ENCODE results near the gene THADA.
"Not testable (repeated sequence)": the region's sequence is repeated elsewhere in the genome, so short reads cannot be mapped to it uniquely, and the experiment has no call there.

THADA gene

DNA sequence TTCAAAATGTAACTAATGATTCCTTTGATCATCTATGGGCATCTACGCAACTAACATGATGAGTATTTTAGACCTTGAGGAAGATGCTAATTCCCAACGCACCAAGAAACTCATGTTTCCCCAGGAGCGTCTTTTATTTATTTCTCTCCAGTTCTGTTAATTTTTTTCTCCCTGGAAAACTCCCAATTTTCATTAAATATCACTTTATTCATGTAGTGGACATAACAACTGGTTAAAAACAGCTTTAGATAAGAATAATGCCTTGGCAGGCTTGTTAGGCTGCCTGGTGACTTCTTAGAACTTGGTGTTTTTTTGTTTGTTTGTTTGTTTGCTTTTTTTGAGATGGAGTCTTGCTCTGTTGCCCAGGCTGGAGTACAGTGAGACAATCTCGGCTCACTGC is 306.5 kb downstream of the THADA start:
- Histone ChIP-seq H3K4me3 (ENCODE audit: severe bottlenecking) (no peak overlapping the region), H3K36me3 (ENCODE audit: low read depth) (peaks cover 7% of the 10 kb centered on the region), H3K9me3 (ENCODE audit: severe bottlenecking) (peaks cover 2% of the 10 kb centered on the region), H3K27ac (ENCODE audit: poor library complexity, severe bottlenecking) (no peak overlapping the region), H3K27me3 (ENCODE audit: insufficient read depth, poor library complexity, severe bottlenecking) (no peaks in the 10 kb centered on the region), H3K4me1 (ENCODE audit: insufficient read depth, poor library complexity, severe bottlenecking) (peaks cover 7% of the 10 kb centered on the region)
- TF ChIP-seq, protein P1, sequence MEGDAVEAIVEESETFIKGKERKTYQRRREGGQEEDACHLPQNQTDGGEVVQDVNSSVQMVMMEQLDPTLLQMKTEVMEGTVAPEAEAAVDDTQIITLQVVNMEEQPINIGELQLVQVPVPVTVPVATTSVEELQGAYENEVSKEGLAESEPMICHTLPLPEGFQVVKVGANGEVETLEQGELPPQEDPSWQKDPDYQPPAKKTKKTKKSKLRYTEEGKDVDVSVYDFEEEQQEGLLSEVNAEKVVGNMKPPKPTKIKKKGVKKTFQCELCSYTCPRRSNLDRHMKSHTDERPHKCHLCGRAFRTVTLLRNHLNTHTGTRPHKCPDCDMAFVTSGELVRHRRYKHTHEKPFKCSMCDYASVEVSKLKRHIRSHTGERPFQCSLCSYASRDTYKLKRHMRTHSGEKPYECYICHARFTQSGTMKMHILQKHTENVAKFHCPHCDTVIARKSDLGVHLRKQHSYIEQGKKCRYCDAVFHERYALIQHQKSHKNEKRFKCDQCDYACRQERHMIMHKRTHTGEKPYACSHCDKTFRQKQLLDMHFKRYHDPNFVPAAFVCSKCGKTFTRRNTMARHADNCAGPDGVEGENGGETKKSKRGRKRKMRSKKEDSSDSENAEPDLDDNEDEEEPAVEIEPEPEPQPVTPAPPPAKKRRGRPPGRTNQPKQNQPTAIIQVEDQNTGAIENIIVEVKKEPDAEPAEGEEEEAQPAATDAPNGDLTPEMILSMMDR (IDR thresholded peaks at IDR 0.05; ENCODE audit: poor library complexity, severe bottlenecking) = no peak
- ATAC-seq (ENCODE audit: low read depth) (no peak), DNase-seq (ENCODE audit: low spot score) (no peak)

DNA sequence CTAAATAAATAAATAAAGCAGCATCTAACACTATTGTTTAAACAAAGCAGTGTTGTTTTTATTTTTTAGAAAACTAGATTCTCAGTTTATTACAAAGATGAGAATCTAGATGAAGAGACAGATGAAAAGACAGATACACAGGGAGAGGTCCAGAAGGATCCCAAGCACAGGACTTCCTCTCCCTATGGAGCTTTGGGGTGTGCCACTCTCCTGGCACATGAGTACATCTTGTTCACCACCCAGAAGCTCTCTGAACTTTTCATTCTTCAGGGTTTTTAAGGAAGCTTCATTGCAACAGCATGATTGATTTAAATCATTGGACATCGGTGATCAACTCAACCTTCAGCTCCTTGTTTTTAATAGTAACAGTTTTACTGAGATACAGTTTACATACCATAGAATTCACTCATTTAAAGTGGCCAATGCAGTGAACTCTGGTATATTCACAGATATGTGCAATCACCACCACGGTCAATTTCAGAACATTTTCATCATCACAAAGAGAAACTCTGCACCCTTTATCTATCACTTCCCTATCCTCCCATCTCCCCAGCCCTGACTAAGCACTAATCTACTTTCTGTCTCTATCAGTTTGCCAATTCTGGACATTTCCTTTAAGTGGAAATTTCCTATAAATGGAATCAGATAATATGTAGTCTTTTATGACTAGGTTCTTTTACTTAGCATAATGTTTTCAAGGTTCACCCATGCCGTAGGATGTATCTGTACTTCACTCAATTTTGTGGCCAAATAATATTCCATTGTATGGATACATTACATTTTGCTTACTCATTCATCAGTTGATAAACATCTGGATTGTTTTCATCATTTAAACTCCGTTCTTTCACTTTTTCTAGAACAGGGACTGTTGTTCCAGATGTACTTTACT is 307.2 kb downstream of the THADA start:
- DNase-seq (ENCODE audit: low spot score) = no peak
- Histone ChIP-seq H3K4me3 (ENCODE audit: severe bottlenecking) (no peak overlapping the region), H3K27ac (ENCODE audit: poor library complexity, severe bottlenecking) (no peak overlapping the region), H3K4me1 (ENCODE audit: insufficient read depth, poor library complexity, severe bottlenecking) (peaks cover 3% of the 10 kb centered on the region), H3K27me3 (ENCODE audit: insufficient read depth, poor library complexity, severe bottlenecking) (no peaks in the 10 kb centered on the region), H3K9me3 (ENCODE audit: severe bottlenecking) (peaks cover 4% of the 10 kb centered on the region), H3K36me3 (ENCODE audit: low read depth) (peaks cover 10% of the 10 kb centered on the region)
- no peak for ATAC-seq (ENCODE audit: low read depth)
- TF ChIP-seq, protein P1 (IDR thresholded peaks at IDR 0.05; ENCODE audit: poor library complexity, severe bottlenecking) = no peak

DNA sequence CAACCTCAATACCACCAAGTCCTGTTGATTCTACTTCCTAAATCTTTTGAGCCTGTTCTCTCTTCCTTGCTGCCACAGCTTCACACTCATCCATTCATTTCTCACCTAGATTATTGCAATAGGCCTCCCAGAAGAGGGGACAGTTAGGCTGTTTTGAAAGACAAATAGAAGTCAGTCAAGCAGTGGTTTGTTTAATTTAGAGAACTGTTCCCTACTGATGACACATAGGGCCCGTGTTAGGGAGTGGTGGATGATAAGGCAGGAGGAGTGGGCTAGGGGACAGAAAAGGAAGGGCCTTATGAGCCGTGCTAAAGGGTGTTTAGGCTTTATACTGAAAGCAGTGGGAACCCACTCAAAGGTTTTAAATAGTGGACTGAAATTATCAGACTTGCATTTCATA is 309.9 kb downstream of the THADA start:
- Histone ChIP-seq H3K27ac (ENCODE audit: poor library complexity, severe bottlenecking) (no peak overlapping the region), H3K9me3 (ENCODE audit: severe bottlenecking) (peaks cover 4% of the 10 kb centered on the region), H3K36me3 (ENCODE audit: low read depth) (peaks cover 12% of the 10 kb centered on the region), H3K4me1 (ENCODE audit: insufficient read depth, poor library complexity, severe bottlenecking) (no peaks in the 10 kb centered on the region), H3K27me3 (ENCODE audit: insufficient read depth, poor library complexity, severe bottlenecking) (no peaks in the 10 kb centered on the region), H3K4me3 (ENCODE audit: severe bottlenecking) (no peak overlapping the region)
- DNase-seq (ENCODE audit: low spot score) (no peak), ATAC-seq (ENCODE audit: low read depth) (no peak)
- TF ChIP-seq, protein P1 (IDR thresholded peaks at IDR 0.05; ENCODE audit: poor library complexity, severe bottlenecking) = no peak

DNA sequence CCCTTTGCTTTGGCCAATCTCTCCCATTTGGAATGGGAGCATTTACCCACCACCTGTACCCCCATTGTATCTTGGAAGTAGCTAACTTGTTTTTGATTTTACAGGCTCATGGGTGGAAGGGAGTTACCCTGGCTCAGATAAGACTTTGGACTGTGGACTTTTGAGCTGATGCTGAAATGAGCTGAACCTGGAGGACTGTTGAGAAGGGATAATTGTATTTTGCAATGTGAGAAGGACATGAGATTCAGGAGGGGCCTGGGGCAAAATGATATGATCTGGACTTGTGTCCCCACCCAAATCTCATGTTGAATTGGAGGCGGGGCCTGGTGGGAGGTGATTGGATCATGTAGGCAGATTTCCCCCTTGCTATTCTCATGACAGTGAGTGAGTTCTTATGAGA is 310.9 kb downstream of the THADA start:
- TF ChIP-seq, protein P1 (IDR thresholded peaks at IDR 0.05; ENCODE audit: poor library complexity, severe bottlenecking) = no peak
- ATAC-seq (ENCODE audit: low read depth) = no peak
- peaks cover 4% of the 10 kb centered on the region for H3K9me3 ChIP-seq (ENCODE audit: severe bottlenecking)
- H3K27me3 ChIP-seq (ENCODE audit: insufficient read depth, poor library complexity, severe bottlenecking) = no peaks in the 10 kb centered on the region
- no peak overlapping the region for H3K27ac ChIP-seq (ENCODE audit: poor library complexity, severe bottlenecking)
- no peak overlapping the region for H3K4me3 ChIP-seq (ENCODE audit: severe bottlenecking)
- H3K4me1 ChIP-seq (ENCODE audit: insufficient read depth, poor library complexity, severe bottlenecking) = no peaks in the 10 kb centered on the region
- H3K36me3 ChIP-seq (ENCODE audit: low read depth) = peaks cover 12% of the 10 kb centered on the region
- no peak for DNase-seq (ENCODE audit: low spot score)

DNA sequence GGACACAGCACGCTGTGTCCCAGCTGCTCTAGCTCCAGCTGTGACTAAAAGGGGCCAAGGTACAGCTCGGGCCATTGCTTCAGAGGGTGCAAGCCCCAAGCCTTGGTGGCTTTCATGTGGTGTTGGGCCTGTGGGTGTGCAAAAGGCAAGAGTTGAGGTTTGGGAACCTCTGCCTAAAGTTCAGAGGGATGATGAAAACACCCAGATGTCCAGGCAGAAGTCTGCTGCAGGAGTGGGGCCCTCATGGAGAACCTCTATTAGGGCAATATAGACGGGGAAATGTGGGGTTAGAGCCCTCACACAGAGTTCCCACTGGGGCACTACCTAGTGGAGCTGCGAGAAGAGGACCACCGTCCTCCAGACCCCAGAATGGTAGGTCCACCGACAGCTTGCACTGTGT is 311.5 kb downstream of the THADA start:
- DNase-seq (ENCODE audit: low spot score); H3K9me3 ChIP-seq (ENCODE audit: severe bottlenecking); ATAC-seq (ENCODE audit: low read depth); H3K27ac ChIP-seq (ENCODE audit: poor library complexity, severe bottlenecking); H3K27me3 ChIP-seq (ENCODE audit: insufficient read depth, poor library complexity, severe bottlenecking); H3K4me3 ChIP-seq (ENCODE audit: severe bottlenecking); H3K4me1 ChIP-seq (ENCODE audit: insufficient read depth, poor library complexity, severe bottlenecking): not testable (repeated sequence)
- H3K36me3 ChIP-seq (ENCODE audit: low read depth) = peaks cover 12% of the 10 kb centered on the region

All from RWPE2 (cell line).